NB4 (cell line): ENCODE measurements around the gene ADAM10.

ENCODE experiments used
- MYC ChIP-seq: IDR thresholded peaks from 2 replicates; pipeline ENCODE4 v1.6.1; 2011; ENCODE audit warnings: low read depth, low read length
- POLR2A ChIP-seq: IDR thresholded peaks from 2 replicates; pipeline ENCODE4 v1.6.1; 2011; ENCODE audit warnings: mild to moderate bottlenecking; ENCODE audit not compliant: insufficient read length; ENCODE audit errors: extremely low read depth
- TF ChIP-seq, protein P1 (sequence below): IDR thresholded peaks from one replicate; pipeline ENCODE4 v1.5.1; 2012; ENCODE audit warnings: low read depth, low read length
- TF ChIP-seq, protein P2 (sequence below): IDR thresholded peaks from 2 replicates; pipeline ENCODE4 v1.6.1; 2011; ENCODE audit warnings: low read depth, low read length

DNA sequence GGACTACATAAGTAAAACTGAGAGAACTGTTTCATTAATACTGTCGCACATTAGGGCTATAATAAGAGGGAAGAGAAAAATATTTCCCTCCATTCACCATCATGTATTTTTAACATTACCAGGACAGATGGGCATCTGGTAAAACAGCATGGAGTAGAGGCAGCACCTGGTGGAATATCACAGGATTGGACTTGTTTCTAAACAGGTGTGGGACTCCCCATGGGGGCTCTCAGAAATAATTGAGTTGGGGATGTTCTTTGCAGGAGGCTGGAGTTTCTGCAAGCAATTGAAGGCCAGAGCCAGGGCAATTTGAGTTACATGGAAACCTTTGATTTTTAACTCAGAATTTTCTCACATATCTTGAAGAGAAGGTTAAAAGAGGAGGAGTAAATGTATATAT, 13.2 kb upstream of the ADAM10 start:
- TF ChIP-seq, protein P1, sequence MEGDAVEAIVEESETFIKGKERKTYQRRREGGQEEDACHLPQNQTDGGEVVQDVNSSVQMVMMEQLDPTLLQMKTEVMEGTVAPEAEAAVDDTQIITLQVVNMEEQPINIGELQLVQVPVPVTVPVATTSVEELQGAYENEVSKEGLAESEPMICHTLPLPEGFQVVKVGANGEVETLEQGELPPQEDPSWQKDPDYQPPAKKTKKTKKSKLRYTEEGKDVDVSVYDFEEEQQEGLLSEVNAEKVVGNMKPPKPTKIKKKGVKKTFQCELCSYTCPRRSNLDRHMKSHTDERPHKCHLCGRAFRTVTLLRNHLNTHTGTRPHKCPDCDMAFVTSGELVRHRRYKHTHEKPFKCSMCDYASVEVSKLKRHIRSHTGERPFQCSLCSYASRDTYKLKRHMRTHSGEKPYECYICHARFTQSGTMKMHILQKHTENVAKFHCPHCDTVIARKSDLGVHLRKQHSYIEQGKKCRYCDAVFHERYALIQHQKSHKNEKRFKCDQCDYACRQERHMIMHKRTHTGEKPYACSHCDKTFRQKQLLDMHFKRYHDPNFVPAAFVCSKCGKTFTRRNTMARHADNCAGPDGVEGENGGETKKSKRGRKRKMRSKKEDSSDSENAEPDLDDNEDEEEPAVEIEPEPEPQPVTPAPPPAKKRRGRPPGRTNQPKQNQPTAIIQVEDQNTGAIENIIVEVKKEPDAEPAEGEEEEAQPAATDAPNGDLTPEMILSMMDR, result no peak
- TF ChIP-seq POLR2A (no peak), MYC (no peak)
- TF ChIP-seq, protein P2, sequence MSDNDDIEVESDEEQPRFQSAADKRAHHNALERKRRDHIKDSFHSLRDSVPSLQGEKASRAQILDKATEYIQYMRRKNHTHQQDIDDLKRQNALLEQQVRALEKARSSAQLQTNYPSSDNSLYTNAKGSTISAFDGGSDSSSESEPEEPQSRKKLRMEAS, result no peak
